Caco-2 (cell line): ENCODE results near the gene SARS1. TPM values are rescaled to one million over a fixed set of nuclear protein-coding genes. Genes with fewer than 3 reads are reported as not detected.

ENCODE experiments used
- BruUV-seq: library from RNA; stranded (reverse); fragments of 400-500 nt; replicated peaks from 2 replicates; lab custom pipeline; 2021; lab: Mats Ljungman, UMichigan
- CTCF ChIA-PET: fragments of 300-600 bp; sonication (Branson Sonifier 250); formaldehyde crosslinking; loops from one replicate; lab custom pipeline; 2022; ENCODE audit warnings: antibody characterized with exemption; lab: Charles Lee
- POLR2A ChIA-PET: fragments of 300-600 bp; sonication (Branson Sonifier 250); formaldehyde crosslinking; loops from one replicate; lab custom pipeline; 2022; ENCODE audit warnings: antibody characterized with exemption; lab: Charles Lee
- DNase-seq, 2 experiments: peaks; one replicate each; pipeline versions ENCODE4 v3.0.0 to v3.0.0-alpha.2; 2020 to 2022
- H3K27me3 ChIP-seq: replicated peaks from 2 replicates; pipeline ENCODE4 v1.6.0; 2011; ENCODE audit warnings: low read length; ENCODE audit not compliant: control insufficient read depth, insufficient read depth
- H3K36me3 ChIP-seq: 2 replicates; pipeline ENCODE4 v1.5.1; 2011; ENCODE audit warnings: low read length; ENCODE audit not compliant: control insufficient read depth, insufficient read depth
- H3K4me1 ChIP-seq: fragments of 250-450 bp; sonication (Bioruptor Pico); 2 replicates; pipeline ENCODE4 v1.5.1; 2020; ENCODE audit warnings: mild to moderate bottlenecking
- H3K4me3 ChIP-seq: 2 replicates; pipeline ENCODE4 v1.5.1; 2011; ENCODE audit warnings: low read depth, mild to moderate bottlenecking, control low read depth, low read length
- H3K9me3 ChIP-seq: fragments of 250-450 bp; sonication (Bioruptor Pico); 2 replicates; pipeline ENCODE4 v1.5.1; 2020; ENCODE audit warnings: mild to moderate bottlenecking, moderate library complexity
- H3K27ac Mint-ChIP-seq: one replicate; pipeline ENCODE4 v1.8.0; 2022; ENCODE audit warnings: mixed read lengths; ENCODE audit not compliant: unreplicated experiment
- H3K27me3 Mint-ChIP-seq: one replicate; pipeline ENCODE4 v1.8.0; 2022; ENCODE audit warnings: mixed read lengths; ENCODE audit not compliant: insufficient read depth, unreplicated experiment
- H3K36me3 Mint-ChIP-seq: one replicate; pipeline ENCODE4 v1.8.0; 2022; ENCODE audit warnings: mild to moderate bottlenecking, mixed read lengths; ENCODE audit not compliant: insufficient read depth, unreplicated experiment
- H3K4me1 Mint-ChIP-seq: one replicate; pipeline ENCODE4 v1.8.0; 2022; ENCODE audit warnings: low read depth, mixed read lengths; ENCODE audit not compliant: unreplicated experiment
- H3K4me3 Mint-ChIP-seq: one replicate; pipeline ENCODE4 v1.8.0; 2022; ENCODE audit warnings: mild to moderate bottlenecking, moderate library complexity, mixed read lengths; ENCODE audit not compliant: unreplicated experiment
- H3K9me3 Mint-ChIP-seq: one replicate; pipeline ENCODE4 v1.8.0; 2022; ENCODE audit warnings: mixed read lengths; ENCODE audit not compliant: unreplicated experiment
- CTCF ChIP-seq, 2 experiments: fragments of 200-600 bp in 1 of 2; IDR thresholded peaks; 1 replicate in 1 of 2; 2 replicates in 1 of 2; pipeline versions ENCODE4 v1.5.1 to v1.8.0; 2011 to 2022; ENCODE audit warnings: antibody characterized with exemption in 1 of 2, control low read depth in 1 of 2, inconsistent platforms in 1 of 2, low read depth in 1 of 2, low read length in 1 of 2, mild to moderate bottlenecking in 1 of 2, moderate library complexity in 1 of 2; ENCODE audit not compliant: insufficient read depth in 1 of 2, severe bottlenecking in 1 of 2, unreplicated experiment in 1 of 2
- intact Hi-C: fragments of 100-400 bp; cut with micrococcal nuclease; formaldehyde crosslinking; loops from one replicate; pipeline ENCODE4 v1.10.0; 2022; ENCODE audit not compliant: unreplicated experiment
- total RNA-seq: library from RNA; stranded (reverse); gene quantifications from 2 replicates; pipeline ENCODE4 v1.2.3, GENCODE V29; 2022

SARS1 gene
- total RNA-seq, 1 experiment from 2014 or later: 225 TPM

GRCh38 chr1:109265741-109266330 is 52.1 kb downstream of the SARS1 start:
- Mint-ChIP-seq H3K27ac (no peak overlapping the region), H3K4me1 (no peaks in the 10 kb centered on the region), H3K4me3 (no peak overlapping the region), H3K36me3 (no peaks in the 10 kb centered on the region), H3K27me3 (no peaks in the 10 kb centered on the region), H3K9me3 (no peaks in the 10 kb centered on the region)
- no TSS peak for BruUV-seq
- POLR2A ChIA-PET: no interaction called here
- Histone ChIP-seq H3K4me1 (no peaks in the 10 kb centered on the region), H3K36me3 (no peaks in the 10 kb centered on the region), H3K27me3 (no peaks in the 10 kb centered on the region), H3K4me3 (no peak overlapping the region), H3K9me3 (no peaks in the 10 kb centered on the region)
- DNase-seq: no peak
- intact Hi-C loops: loop anchor here (10.0 kb wide), 1 partner anchor 171 kb away; the partner anchor contains the start of gene TMEM167B
- no peak for TF ChIP-seq CTCF (IDR thresholded peaks at IDR 0.05; ENCODE audit: insufficient read depth in 1 of 2, low read depth in 1 of 2, low read length in 1 of 2, severe bottlenecking in 1 of 2, unreplicated experiment in 1 of 2)
- CTCF ChIA-PET: interaction anchor here (0.7 kb wide), 1 partner anchor 375 kb away, joined by 3 read pairs; no protein-coding TSS in a partner anchor

DNA sequence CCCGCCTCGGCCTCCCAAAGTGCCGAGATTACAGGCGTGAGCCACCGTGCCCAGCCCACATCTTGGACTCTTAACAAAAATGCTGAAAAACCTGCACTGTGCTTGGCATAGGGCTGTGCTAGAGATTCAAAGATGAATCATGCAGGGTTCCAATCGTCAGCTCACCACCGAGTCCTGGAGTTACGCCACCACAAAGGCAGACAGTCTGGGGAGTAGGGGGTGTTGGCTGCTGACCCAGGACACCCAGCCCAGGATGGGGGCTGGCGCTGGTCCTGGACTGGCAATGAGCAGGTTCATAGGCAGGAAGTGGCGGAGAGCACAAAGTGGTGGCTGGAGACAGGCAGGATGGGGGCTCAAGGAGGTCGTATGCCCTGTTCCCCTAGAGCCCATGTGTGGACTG is 53.2 kb downstream of the SARS1 start:
- Mint-ChIP-seq H3K4me1 (no peaks in the 10 kb centered on the region), H3K9me3 (no peaks in the 10 kb centered on the region), H3K27me3 (no peaks in the 10 kb centered on the region), H3K4me3 (no peak overlapping the region), H3K27ac (no peak overlapping the region), H3K36me3 (no peaks in the 10 kb centered on the region)
- DNase-seq: no peak
- no TSS peak for BruUV-seq
- Histone ChIP-seq H3K4me1 (no peaks in the 10 kb centered on the region), H3K36me3 (no peaks in the 10 kb centered on the region), H3K4me3 (no peak overlapping the region), H3K27me3 (no peaks in the 10 kb centered on the region), H3K9me3 (no peaks in the 10 kb centered on the region)
- intact Hi-C loops: loop anchor here (10.0 kb wide), 1 partner anchor 172 kb away; the partner anchor contains the start of gene TMEM167B
- POLR2A ChIA-PET: no interaction called here
- TF ChIP-seq CTCF (IDR thresholded peaks at IDR 0.05; ENCODE audit: insufficient read depth in 1 of 2, low read depth in 1 of 2, low read length in 1 of 2, severe bottlenecking in 1 of 2, unreplicated experiment in 1 of 2): no peak
- CTCF ChIA-PET: no interaction called here

GRCh38 chr1:109267743-109268300 is 54.1 kb downstream of the SARS1 start:
- intact Hi-C loops: loop anchor here (10.0 kb wide), 1 partner anchor 173 kb away; the partner anchor contains the start of gene TMEM167B
- ChIA-PET CTCF (no interaction called here), POLR2A (no interaction called here)
- Mint-ChIP-seq H3K27me3 (no peaks in the 10 kb centered on the region), H3K4me1 (no peaks in the 10 kb centered on the region), H3K36me3 (no peaks in the 10 kb centered on the region), H3K4me3 (no peak overlapping the region), H3K9me3 (no peaks in the 10 kb centered on the region), H3K27ac (no peak overlapping the region)
- no peak for TF ChIP-seq CTCF (IDR thresholded peaks at IDR 0.05; ENCODE audit: insufficient read depth in 1 of 2, low read depth in 1 of 2, low read length in 1 of 2, severe bottlenecking in 1 of 2, unreplicated experiment in 1 of 2)
- Histone ChIP-seq H3K27me3 (no peaks in the 10 kb centered on the region), H3K36me3 (no peaks in the 10 kb centered on the region), H3K4me1 (peaks cover 6% of the 10 kb centered on the region), H3K9me3 (no peaks in the 10 kb centered on the region), H3K4me3 (no peak overlapping the region)
- no peak for DNase-seq
- no TSS peak for BruUV-seq
